GM21447 (cell line): ENCODE measurements around the gene TM9SF2.
A peak's percentile ranks its signal among the peaks of the same experiment; 100 is the strongest.
"Not testable (repeated sequence)": the region's sequence is repeated elsewhere in the genome, so short reads cannot be mapped to it uniquely, and the experiment has no call there.

Source experiments
- ATAC-seq: cut with Tn5 transposase; IDR thresholded peaks from one replicate; pipeline ENCODE4 v1.9.1; 2021; ENCODE audit not compliant: unreplicated experiment

Gene TM9SF2

GRCh38 chr13:99528547-99528946 is 27.3 kb downstream of the TM9SF2 start:
- ATAC-seq = peak; percentile 78

DNA sequence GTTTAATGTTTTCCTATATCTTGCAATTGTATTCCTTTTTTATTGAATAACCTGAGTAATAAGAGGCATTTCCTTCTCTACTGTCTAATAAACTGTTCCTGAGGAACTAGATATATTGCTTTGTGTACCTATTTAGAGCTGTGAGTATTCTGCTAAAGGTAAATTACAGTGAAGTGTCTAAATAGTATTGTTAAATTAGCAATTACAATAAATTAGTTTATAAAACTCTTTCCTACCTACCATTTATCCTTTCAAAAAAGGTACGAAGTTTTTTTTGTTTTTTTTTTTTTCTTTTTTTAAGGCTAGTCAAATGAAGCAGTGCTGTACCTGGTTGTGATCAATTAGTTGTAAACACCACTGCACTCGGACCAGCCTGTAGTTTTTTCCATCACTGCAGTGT is 34.8 kb downstream of the TM9SF2 start:
- ATAC-seq = no peak

DNA sequence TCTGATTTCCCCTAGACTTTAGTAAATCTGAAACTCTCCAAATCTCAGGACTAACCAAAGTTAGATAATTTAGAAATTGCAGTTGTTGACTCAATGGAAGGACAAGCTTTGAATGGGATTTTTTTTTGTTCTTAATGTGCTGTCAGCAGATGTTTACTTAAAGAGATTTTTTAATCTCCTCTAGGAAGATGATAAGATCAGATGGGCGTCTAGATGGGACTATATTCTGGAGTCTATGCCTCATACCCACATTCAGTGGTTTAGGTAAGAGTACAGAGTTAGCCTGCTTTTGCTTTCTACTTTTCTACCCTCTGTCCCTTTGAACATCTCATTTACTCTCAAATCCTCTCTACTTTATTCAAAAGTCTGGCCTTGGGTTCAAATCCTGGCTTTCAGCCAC is 39.3 kb downstream of the TM9SF2 start:
- ATAC-seq = no peak

- ATAC-seq = peak; percentile 97
Observed at GRCh38 chr13:99542788-99543406, 41.6 kb downstream of the TM9SF2 start.

DNA sequence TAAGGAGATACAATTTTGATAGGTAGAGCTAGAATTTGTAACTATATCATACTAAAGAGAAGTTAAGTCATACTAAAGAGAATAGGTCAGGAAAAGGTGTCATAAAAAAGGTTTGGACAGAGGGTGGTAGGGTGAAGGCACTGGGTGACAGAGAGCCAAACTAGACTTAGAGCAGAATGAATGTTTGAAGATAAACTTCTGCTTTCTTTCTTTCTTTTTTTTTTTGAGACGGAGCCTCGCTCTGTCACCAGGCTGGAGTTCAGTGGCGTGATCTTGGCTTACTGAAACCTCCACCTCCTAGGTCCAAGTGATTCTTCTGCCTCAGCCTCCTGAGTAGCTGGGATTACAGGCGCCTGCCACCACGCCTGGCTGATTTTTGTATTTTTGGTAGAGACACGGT is 44.1 kb downstream of the TM9SF2 start:
- ATAC-seq = no peak

DNA sequence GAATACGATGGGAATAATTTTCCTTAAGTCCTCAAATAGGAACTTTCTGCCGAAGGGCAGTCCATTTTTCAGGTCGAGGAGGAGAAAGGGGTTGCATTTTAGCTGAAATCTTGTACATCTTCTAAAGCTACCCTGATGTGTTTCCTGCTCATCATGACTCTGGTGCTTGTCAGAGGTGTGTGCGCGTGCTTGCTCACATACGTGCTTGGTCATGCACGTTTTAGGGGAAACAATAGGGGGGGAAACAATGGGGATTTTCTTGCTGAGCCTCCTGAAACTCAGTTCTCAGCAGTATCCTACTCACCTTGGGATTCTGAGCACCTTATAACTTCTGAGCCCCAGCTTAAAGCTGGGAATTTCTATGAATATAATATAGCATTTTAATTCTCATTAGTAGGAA is 44.7 kb downstream of the TM9SF2 start:
- no peak for ATAC-seq

DNA sequence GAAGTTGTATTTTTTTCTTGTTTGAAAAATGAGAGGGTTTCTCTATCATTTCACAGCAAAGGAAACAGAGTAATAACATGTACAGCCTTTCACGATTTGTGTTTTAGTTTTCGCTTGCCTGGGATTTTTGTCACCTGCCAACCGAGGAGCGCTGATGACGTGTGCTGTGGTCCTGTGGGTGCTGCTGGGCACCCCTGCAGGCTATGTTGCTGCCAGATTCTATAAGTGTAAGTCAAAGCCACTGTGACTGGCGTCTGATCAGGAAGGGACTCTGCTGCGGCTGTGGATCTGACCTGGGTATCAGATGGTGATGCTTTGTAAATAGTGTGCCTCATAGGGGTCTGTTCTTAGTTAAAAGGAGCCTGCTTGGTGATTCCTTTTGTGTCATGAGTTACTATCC is 45.6 kb downstream of the TM9SF2 start:
- no peak for ATAC-seq

GRCh38 chr13:99548448-99548847 is 47.2 kb downstream of the TM9SF2 start:
- ATAC-seq = peak; percentile 73

DNA sequence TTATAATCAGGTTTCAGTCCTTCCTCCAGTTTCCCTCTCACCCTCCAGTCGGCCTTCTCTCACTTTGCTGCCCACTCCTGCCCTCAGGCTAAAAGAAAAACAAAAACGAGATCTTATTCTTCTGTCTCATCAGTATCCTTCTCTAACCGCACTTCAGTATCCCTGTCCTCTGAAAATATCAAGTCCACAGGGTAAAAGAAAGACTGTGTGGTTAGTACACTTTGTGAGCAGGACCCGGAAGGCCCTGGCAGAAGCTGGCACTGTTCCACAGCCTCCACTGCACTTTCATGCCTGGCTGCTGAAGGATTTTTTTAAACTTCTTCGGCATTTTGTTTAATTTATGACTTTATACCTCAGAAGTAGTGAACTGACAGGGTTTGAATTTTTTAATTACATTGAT is 51.8 kb downstream of the TM9SF2 start:
- no peak for ATAC-seq

DNA sequence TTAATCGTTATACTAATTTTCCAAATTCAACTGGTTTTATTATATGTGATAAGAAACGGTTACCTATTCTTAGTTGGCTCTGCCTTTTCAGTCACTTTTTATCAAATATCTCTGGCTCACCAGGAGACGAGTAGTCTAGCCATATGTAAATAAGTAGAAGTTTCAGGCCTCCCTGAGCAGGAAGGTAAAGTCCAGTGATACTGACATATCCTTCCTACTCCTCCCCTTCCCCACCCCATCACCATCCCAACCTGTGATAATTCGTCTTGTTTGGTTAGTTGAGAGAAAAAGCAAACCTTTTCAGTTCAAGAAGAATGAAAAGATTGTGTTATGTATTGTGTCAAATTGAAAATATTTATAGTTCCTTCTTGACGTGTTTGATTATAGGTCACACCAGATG is 53.9 kb downstream of the TM9SF2 start:
- no peak for ATAC-seq

GRCh38 chr13:99556867-99557443 is 55.7 kb downstream of the TM9SF2 start:
- no peak for ATAC-seq

- ATAC-seq = no peak
Observed at GRCh38 chr13:99558570-99559180, 57.4 kb downstream of the TM9SF2 start.

GRCh38 chr13:99559560-99559959 is 58.3 kb downstream of the TM9SF2 start:
- ATAC-seq = no peak

DNA sequence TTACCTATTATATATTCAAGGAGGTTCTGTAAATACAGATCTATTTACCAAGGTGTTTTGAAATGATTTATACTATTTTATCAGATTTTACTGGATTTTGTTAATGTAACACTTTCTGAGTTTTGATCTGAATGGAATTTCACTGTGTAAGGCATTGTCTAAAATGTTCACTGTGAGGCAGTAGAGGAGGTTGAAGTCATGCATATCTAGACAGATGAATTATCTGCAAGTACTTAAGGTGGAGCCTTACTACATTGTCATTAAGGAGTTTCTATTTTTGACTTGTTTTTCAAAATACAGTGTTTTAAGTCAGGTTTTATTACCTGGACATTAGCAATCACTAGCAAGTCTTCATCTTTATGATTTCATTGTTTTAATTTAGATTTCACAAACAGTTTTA is 62.1 kb downstream of the TM9SF2 start:
- ATAC-seq = no peak

DNA sequence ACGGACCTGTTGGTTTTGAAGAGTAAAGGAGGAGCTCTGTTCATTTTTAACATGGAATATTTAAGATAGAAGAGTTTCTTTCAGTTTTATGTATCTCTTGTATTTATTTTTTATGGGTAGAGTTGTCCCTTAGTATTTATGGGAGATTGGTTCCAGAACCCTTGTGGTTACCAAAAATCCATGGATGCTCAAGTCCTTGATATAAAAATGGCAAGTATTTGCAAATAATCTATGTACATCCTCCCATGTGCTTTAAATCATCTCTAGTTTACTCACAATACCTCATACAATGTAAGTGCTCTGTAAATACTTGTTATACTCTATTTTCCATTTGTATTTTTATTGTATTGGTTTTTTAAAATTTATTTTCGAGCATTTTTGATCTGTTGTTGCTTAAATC is 63.1 kb downstream of the TM9SF2 start:
- no peak for ATAC-seq

DNA sequence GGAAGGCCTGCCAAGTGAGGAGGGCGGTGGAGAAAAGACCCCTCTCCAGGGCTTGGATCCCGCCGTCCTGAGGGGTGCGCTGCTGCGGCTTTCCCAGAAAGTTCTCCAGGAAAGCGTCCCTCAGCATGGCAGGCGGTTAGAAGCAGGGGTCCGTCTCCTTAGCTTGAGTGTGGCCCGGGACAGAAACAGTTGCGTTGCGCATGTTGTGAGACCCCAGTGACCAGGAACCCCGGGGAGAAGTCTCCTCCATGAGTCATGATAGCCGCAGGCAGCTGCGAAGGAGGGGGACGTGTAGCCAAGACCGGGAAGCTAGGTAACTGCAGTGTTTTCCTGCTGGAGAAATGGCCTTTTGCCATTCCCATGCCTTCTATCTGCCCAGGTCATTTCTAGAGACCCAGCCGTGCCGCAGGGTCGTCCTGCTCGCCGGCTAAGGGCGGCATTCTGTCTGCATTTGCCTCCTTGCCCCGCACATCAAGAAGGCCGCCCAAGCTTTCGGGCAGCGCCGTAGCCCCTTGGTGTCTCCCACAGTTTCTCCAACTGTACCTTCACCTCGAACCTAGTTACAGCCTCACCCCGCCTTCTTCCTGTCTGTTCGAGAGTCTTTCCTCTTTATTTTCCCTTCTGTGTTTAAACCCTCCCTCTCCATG is 64.3 kb downstream of the TM9SF2 start:
- ATAC-seq = no peak

DNA sequence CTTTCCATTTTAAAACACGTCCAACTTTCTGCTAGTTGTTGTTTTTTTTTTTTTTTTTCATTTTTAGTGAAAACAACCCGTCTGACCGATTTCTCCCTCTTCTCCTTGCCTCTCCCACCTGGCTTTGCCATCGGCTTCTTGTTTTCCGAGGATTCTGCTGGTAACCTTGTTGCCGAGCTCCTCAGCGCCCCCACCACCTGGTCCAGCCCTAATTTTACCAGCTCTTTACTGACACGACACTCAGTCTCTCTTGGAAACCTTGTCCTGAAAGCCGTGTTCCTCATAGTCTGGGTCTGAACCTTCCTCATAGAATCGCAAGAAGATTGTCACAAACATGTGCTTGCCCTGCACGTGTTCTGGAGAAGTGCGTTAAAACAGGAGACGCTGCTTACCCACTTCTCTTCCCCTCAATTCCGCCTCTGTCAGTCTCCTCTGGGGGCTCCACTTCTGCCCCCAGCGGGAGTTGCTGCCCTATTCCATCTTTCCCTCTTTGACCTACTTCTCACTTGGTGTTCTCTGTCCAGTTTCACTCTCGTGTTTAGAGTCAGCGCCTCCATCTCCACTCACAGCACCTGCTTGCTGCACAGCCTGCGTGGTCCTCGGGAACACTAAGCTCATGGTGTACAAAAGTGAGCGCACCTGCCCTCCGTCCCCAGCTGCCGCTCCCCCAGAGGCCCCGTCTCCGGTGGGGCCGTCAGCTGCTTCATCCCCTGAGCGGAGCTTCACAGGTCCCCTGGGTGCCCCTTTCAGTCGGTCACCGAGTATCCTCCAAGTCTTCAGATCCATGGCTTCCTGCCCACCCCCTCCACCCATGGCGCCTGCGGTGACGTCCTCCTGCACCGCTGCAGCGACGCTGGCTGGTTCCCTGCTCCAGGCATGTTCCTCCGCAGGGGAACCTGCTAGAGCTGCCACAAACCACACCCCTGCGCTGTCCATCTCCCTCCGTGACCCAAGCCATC is 65.1 kb downstream of the TM9SF2 start:
- no peak for ATAC-seq

DNA sequence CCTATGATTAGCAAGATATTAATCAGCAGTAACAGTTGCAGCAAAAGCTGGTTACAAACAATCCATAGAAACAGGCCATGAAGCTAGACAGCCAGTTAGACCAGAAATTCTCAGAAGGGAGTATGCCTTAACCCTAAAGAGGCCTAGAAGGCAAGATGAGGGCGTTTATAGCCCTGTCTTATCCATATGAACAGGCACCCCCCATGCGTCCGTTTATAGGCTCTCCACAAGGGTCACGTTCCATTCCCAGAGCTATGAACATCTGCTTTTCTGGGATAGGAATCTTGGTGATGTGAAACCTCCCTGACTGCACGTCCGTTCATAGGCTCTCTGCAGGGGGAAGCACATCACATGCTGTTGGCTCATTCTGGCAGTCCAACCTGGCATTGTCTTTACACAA is 67.6 kb downstream of the TM9SF2 start:
- not testable (repeated sequence) for ATAC-seq

DNA sequence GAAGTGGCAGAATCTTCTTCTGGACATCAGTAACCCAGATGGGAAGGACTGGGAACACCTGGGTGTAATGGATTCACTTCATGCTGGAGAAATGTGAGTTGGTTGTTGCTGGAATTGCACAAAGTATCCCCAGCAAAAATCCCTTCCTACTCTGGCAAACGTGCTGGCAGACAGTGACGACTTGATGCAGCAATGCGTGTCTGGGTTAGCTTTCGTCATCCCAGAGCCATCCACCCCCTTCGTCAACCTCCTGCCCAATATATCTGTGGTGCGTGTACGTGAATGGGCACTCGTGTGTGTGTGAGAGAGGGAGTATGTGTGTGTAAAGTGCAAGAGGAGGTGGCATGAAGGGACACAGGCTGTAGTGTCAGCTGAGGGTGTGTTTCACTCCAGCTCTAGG is 70.9 kb downstream of the TM9SF2 start:
- ATAC-seq = no peak

DNA sequence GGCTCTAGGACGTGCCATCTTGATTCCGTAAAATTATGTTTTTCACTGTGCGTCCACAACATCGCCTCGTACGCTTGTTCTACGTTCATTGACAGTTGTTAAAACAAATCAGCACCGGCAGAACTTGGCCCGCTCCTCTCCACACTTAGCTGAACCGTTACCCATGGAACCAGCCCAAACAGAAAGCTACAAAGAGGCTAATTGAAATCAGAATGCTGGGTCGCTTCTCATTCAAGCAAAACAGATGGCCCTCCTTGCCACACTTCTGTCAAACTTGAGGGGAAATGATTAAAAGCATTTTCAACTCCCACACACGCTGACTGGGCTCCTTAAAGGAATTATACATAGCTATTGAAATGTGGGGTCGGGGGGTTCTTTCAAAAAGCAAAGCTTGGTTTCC is 71.6 kb downstream of the TM9SF2 start:
- no peak for ATAC-seq
